Measurements from ENCODE around the gene PHETA2. TPM values are rescaled to one million over a fixed set of nuclear protein-coding genes. Genes with fewer than 3 reads are reported as not detected.
A peak's percentile ranks its signal among the peaks of the same experiment; 100 is the strongest.
"Not testable (repeated sequence)": the region's sequence is repeated elsewhere in the genome, so short reads cannot be mapped to it uniquely, and the experiment has no call there.

Gene PHETA2
- total RNA-seq, 1 experiment from 2014 or later: 4.5 TPM

DNA sequence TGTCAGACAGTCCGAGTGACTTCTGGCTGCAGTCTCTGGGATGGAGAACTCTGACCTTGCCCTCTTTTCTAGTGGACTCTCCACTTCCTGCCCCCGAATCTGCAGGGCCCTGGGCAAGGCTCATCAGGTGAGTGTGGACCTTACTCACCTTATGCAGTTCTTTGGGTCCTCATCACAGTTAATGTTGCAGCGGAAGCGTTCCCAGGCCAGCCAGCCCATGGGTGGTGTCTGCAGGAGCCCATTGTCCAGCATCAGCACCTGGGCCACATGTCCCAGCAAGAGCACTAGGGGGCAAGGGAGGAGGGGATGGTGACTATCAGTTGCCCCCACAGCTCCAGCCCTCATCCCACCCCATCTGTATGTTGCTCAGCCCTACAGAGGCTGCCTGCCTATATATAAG lies 5.8 kb upstream of the PHETA2 start:
- Histone ChIP-seq H3K27me3 (ENCODE audit: insufficient read depth, low read depth) (no peaks in the 10 kb centered on the region), H3K4me3 (no peak overlapping the region), H3F3A (ENCODE audit: insufficient read depth, low read depth) (peaks cover 10% of the 10 kb centered on the region; the same call in 1 of the 2 replicates), H3K79me2 (ENCODE audit: low read depth) (no peaks in the 10 kb centered on the region), H2AFZ (no peak overlapping the region), H3K9me3 (ENCODE audit: insufficient read depth, low read depth) (no peaks in the 10 kb centered on the region), H3K4me2 (no peak overlapping the region), H3K9me2 (ENCODE audit: insufficient read depth) (no peaks in the 10 kb centered on the region), H3K4me1 (replicated peaks; ENCODE audit: insufficient read depth) (peaks cover 16% of the 10 kb centered on the region), H4K20me1 (ENCODE audit: insufficient read depth) (no peaks in the 10 kb centered on the region), H3K27ac (no peak overlapping the region), H3K36me3 (ENCODE audit: low read depth) (no peaks in the 10 kb centered on the region)
- BruUV-seq (replicated peaks): no TSS peak
- ChIA-PET CTCF (no interaction called here), POLR2A (ENCODE audit: unreplicated experiment) (no interaction called here)
- no peak for TF ChIP-seq EZH2 (IDR thresholded peaks at IDR 0.05; ENCODE audit: low read depth)
- TF ChIP-seq, protein P1, sequence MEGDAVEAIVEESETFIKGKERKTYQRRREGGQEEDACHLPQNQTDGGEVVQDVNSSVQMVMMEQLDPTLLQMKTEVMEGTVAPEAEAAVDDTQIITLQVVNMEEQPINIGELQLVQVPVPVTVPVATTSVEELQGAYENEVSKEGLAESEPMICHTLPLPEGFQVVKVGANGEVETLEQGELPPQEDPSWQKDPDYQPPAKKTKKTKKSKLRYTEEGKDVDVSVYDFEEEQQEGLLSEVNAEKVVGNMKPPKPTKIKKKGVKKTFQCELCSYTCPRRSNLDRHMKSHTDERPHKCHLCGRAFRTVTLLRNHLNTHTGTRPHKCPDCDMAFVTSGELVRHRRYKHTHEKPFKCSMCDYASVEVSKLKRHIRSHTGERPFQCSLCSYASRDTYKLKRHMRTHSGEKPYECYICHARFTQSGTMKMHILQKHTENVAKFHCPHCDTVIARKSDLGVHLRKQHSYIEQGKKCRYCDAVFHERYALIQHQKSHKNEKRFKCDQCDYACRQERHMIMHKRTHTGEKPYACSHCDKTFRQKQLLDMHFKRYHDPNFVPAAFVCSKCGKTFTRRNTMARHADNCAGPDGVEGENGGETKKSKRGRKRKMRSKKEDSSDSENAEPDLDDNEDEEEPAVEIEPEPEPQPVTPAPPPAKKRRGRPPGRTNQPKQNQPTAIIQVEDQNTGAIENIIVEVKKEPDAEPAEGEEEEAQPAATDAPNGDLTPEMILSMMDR (conservative IDR thresholded peaks at IDR 0.05): no peak
- no peak for DNase-seq
- intact Hi-C loops (cut with micrococcal nuclease; ENCODE audit: unreplicated experiment): no loop called here

GRCh38 chr22:42069801-42070516 lies 4.1 kb upstream of the PHETA2 start:
- no peak for DNase-seq
- Histone ChIP-seq H4K20me1 (ENCODE audit: insufficient read depth) (no peaks in the 10 kb centered on the region), H3K4me1 (replicated peaks; ENCODE audit: insufficient read depth) (peaks cover 16% of the 10 kb centered on the region), H3K27ac (peak overlapping the region; percentile 10), H3K79me2 (ENCODE audit: low read depth) (no peaks in the 10 kb centered on the region), H3K4me2 (peak overlapping the region; percentile 83), H3F3A (ENCODE audit: insufficient read depth, low read depth) (peaks cover 10% of the 10 kb centered on the region; the same call in 1 of the 2 replicates), H2AFZ (peak overlapping the region; percentile 86), H3K27me3 (ENCODE audit: insufficient read depth, low read depth) (no peaks in the 10 kb centered on the region), H3K9me3 (ENCODE audit: insufficient read depth, low read depth) (no peaks in the 10 kb centered on the region; the same call in 1 of the 2 replicates), H3K4me3 (peak overlapping the region; percentile 59), H3K36me3 (ENCODE audit: low read depth) (no peaks in the 10 kb centered on the region), H3K9me2 (ENCODE audit: insufficient read depth) (no peaks in the 10 kb centered on the region)
- intact Hi-C loops (cut with micrococcal nuclease; ENCODE audit: unreplicated experiment): loop anchor here (1.0 to 10.0 kb wide), 3 partner anchors 9 to 125 kb away; partner anchors contain the start of genes CENPM, SMDT1 and WBP2NL
- ChIA-PET POLR2A (ENCODE audit: unreplicated experiment) (no interaction called here), CTCF (interaction anchor here (0.6 kb wide), 1 partner anchor 125 kb away, joined by 3 read pairs; no protein-coding TSS in a partner anchor)
- no peak for TF ChIP-seq EZH2 (IDR thresholded peaks at IDR 0.05; ENCODE audit: low read depth)
- TF ChIP-seq, protein P1 (conservative IDR thresholded peaks at IDR 0.05): no peak
- TSS peak; percentile 67 for BruUV-seq (replicated peaks)

- TF ChIP-seq EZH2 (IDR thresholded peaks at IDR 0.05; ENCODE audit: low read depth): no peak
- TF ChIP-seq, protein P1 (conservative IDR thresholded peaks at IDR 0.05): no peak
- Histone ChIP-seq H3K9me2 (ENCODE audit: insufficient read depth) (no peaks in the 10 kb centered on the region), H3F3A (ENCODE audit: insufficient read depth, low read depth) (peaks cover 10% of the 10 kb centered on the region; the same call in 1 of the 2 replicates), H2AFZ (peak within 1 kb of the TSS; percentile 86), H3K4me2 (peak within 1 kb of the TSS; percentile 83), H3K36me3 (ENCODE audit: low read depth) (no peaks in the 10 kb centered on the region), H3K4me3 (peak within 1 kb of the TSS; percentile 59), H3K9me3 (ENCODE audit: insufficient read depth, low read depth) (no peaks in the 10 kb centered on the region; the same call in 1 of the 2 replicates), H4K20me1 (ENCODE audit: insufficient read depth) (no peaks in the 10 kb centered on the region), H3K79me2 (ENCODE audit: low read depth) (no peaks in the 10 kb centered on the region), H3K27ac (peak within 1 kb of the TSS; percentile 42), H3K4me1 (replicated peaks; ENCODE audit: insufficient read depth) (peaks cover 16% of the 10 kb centered on the region), H3K27me3 (ENCODE audit: insufficient read depth, low read depth) (no peaks in the 10 kb centered on the region)
- intact Hi-C loops (cut with micrococcal nuclease; ENCODE audit: unreplicated experiment): loop anchor here (1.0 to 10.0 kb wide), 3 partner anchors 9 to 126 kb away; partner anchors contain the start of genes CENPM, SMDT1 and WBP2NL
- TSS peak; percentile 45 for BruUV-seq (replicated peaks)
- POLR2A ChIA-PET (ENCODE audit: unreplicated experiment): no interaction called here
- peak; percentile 94 to 96 for DNase-seq
- CTCF ChIA-PET: no interaction called here
These were observed 3.3 kb upstream of the PHETA2 start, which contains the start of gene NAGA for GRCh38 chr22:42070517-42071422. Gene NAGA (minus strand): TSS chr22:42070812. CDS start chr22:42070297, 515 bp downstream.

- Histone ChIP-seq H3K4me2 (peak overlapping the region; percentile 83), H3K4me3 (peak overlapping the region; percentile 59; the same call in 1 of the 2 replicates), H2AFZ (peak overlapping the region; percentile 86), H3K4me1 (replicated peaks; ENCODE audit: insufficient read depth) (peaks cover 16% of the 10 kb centered on the region), H3K27ac (peak overlapping the region; percentile 42; the same call in 1 of the 2 replicates)
- DNase-seq; H4K20me1 ChIP-seq (ENCODE audit: insufficient read depth); CTCF ChIA-PET; H3K36me3 ChIP-seq (ENCODE audit: low read depth); H3K27me3 ChIP-seq (ENCODE audit: insufficient read depth, low read depth); H3K9me3 ChIP-seq (ENCODE audit: insufficient read depth, low read depth); BruUV-seq (replicated peaks); H3F3A ChIP-seq (ENCODE audit: insufficient read depth, low read depth); H3K79me2 ChIP-seq (ENCODE audit: low read depth); H3K9me2 ChIP-seq (ENCODE audit: insufficient read depth): not testable (repeated sequence)
- POLR2A ChIA-PET (ENCODE audit: unreplicated experiment): interaction anchor here (0.5 to 0.6 kb wide), 2 partner anchors 125 to 360 kb away, joined by 3 to 4 read pairs; no protein-coding TSS in a partner anchor
- intact Hi-C loops (cut with micrococcal nuclease; ENCODE audit: unreplicated experiment): loop anchor here (2.0 to 10.0 kb wide), 2 partner anchors 73 to 127 kb away; partner anchors contain the start of genes CENPM and WBP2NL
These were observed 2.5 kb upstream of the PHETA2 start for GRCh38 chr22:42071508-42071907.

Measured in PC-9 (cell line).